K562 (cell line): ENCODE data around the gene MCM5. TPM values are rescaled to one million over a fixed set of nuclear protein-coding genes. Genes with fewer than 3 reads are reported as not detected.
A peak's percentile ranks its signal among the peaks of the same experiment; 100 is the strongest.

Experiments
- ATAC-seq: fragments of 200-7000 bp; cut with Tn5 transposase; 3 replicates; pipeline ENCODE4 v1.9.1; 2020; ENCODE audit warnings: moderate library complexity
- BruUV-seq: library from RNA; stranded (reverse); fragments of 400-500 nt; replicated peaks from 2 replicates; lab custom pipeline; 2021; lab: Mats Ljungman, UMichigan
- CTCF ChIA-PET: fragments of 300-600 bp; formaldehyde crosslinking; extraction: SDS; loops from one replicate; lab custom pipeline; 2021; ENCODE audit warnings: low intra/inter-chr PET ratio; lab: Yijun Ruan, JAX
- POLR2A ChIA-PET: fragments of 300-600, 350-650 bp; sonication (Branson Sonifier 250); formaldehyde crosslinking; extraction: SDS; loops from one replicate; lab custom pipeline; 2021; ENCODE audit warnings: antibody characterized with exemption, inconsistent platforms; lab: Yijun Ruan, JAX
- DNase-seq, 4 experiments: peaks; one replicate each; pipeline versions ENCODE4 v3.0.0 to v3.0.0-alpha.2; 2011 to 2018; ENCODE audit warnings: low spot score in 3 of 4, mixed read lengths in 3 of 4; ENCODE audit errors: extremely low read depth in 1 of 4
- FAIRE-seq: peaks from 2 replicates; lab custom pipeline; 2011; peaks lifted over from hg19 to GRCh38; lab: Jason Lieb, UNC
- H2AFZ ChIP-seq: 2 replicates; pipeline ENCODE4 v1.6.0; 2011; ENCODE audit warnings: low read depth, low read length, control low read depth, inconsistent platforms
- H3K27ac ChIP-seq: fragments of 200-600 bp; 3 replicates; pipeline ENCODE4 v1.8.0; 2011; ENCODE audit warnings: low read depth, mild to moderate bottlenecking, control low read depth, inconsistent platforms, low read length, moderate library complexity, mixed read lengths; ENCODE audit errors: extremely low read depth
- H3K27me3 ChIP-seq, 2 experiments: fragments of 300-600 bp in 1 of 2; 2 replicates in 1 of 2; 3 replicates in 1 of 2; pipeline versions ENCODE4 v1.6.0 to v1.8.0; 2011; ENCODE audit warnings: inconsistent platforms in 2 of 2, low read length in 2 of 2, mild to moderate bottlenecking in 1 of 2, mixed read lengths in 1 of 2, moderate library complexity in 1 of 2; ENCODE audit not compliant: control insufficient read depth in 2 of 2, insufficient read depth in 2 of 2
- H3K36me3 ChIP-seq: fragments of 300-600 bp; 3 replicates; pipeline ENCODE4 v1.8.0; 2011; ENCODE audit warnings: mild to moderate bottlenecking, low read length, inconsistent platforms; ENCODE audit not compliant: control insufficient read depth, insufficient read depth
- H3K4me1 ChIP-seq, 2 experiments: fragments of 200-600 bp in 1 of 2; replicated peaks in 1 of 2; 2 replicates in 1 of 2; 3 replicates in 1 of 2; pipeline versions ENCODE4 v1.5.1 to v1.8.0; 2011; ENCODE audit warnings: inconsistent platforms in 2 of 2, low read length in 2 of 2, mild to moderate bottlenecking in 1 of 2, mixed read lengths in 1 of 2, moderate library complexity in 1 of 2; ENCODE audit not compliant: control insufficient read depth in 2 of 2, insufficient read depth in 2 of 2
- H3K4me2 ChIP-seq: 2 replicates; pipeline ENCODE4 v1.6.1; 2011; ENCODE audit warnings: low read length, control low read depth, inconsistent platforms, mixed read lengths; ENCODE audit not compliant: insufficient read depth
- H3K4me3 ChIP-seq: fragments of 200-600 bp; sonication (generic), shearing (Covaris generic); 2 replicates; pipeline ENCODE4 v1.5.1; 2016; ENCODE audit warnings: control low read depth, inconsistent platforms
- H3K79me2 ChIP-seq: fragments of 200-600 bp; 3 replicates; pipeline ENCODE4 v1.8.0; 2011; ENCODE audit warnings: low read length, inconsistent platforms; ENCODE audit not compliant: control insufficient read depth, insufficient read depth
- H3K9ac ChIP-seq, 2 experiments: 2 replicates each; pipeline versions ENCODE4 v1.6.0 to v1.6.1; 2011; ENCODE audit warnings: low read depth in 2 of 2, low read length in 2 of 2, control low read depth in 1 of 2, inconsistent platforms in 1 of 2, mild to moderate bottlenecking in 1 of 2, mixed read lengths in 1 of 2; ENCODE audit not compliant: insufficient read depth in 1 of 2
- H3K9me1 ChIP-seq: one replicate; pipeline ENCODE4 v1.6.0; 2011; ENCODE audit warnings: inconsistent platforms, mild to moderate bottlenecking, low read length, moderate library complexity; ENCODE audit not compliant: control insufficient read depth, insufficient read depth
- H3K9me3 ChIP-seq: replicated peaks from 2 replicates; pipeline ENCODE4 v1.5.1; 2011; ENCODE audit warnings: low read depth, low read length, inconsistent platforms; ENCODE audit not compliant: control insufficient read depth, insufficient read depth
- H4K20me1 ChIP-seq: replicated peaks from 2 replicates; pipeline ENCODE4 v1.6.1; 2011; ENCODE audit warnings: low read length, inconsistent platforms, mixed read lengths; ENCODE audit not compliant: control insufficient read depth, insufficient read depth
- CHD1 ChIP-seq: fragments of 200-600 bp; sonication (generic); IDR thresholded peaks from one replicate; pipeline ENCODE4 v1.6.1; 2012; ENCODE audit warnings: mild to moderate bottlenecking, moderate library complexity, low read length, inconsistent platforms
- CHD7 ChIP-seq: fragments of 200-600 bp; sonication (generic); IDR thresholded peaks from one replicate; pipeline ENCODE4 v1.6.1; 2012; ENCODE audit warnings: mild to moderate bottlenecking, low read depth, low read length, inconsistent platforms
- MITF ChIP-seq: IDR thresholded peaks from 2 replicates; pipeline ENCODE4 v1.6.1; 2014; ENCODE audit warnings: antibody characterized with exemption
- NR0B1 ChIP-seq: fragments of 450-650 bp; IDR thresholded peaks from one replicate; pipeline ENCODE4 v1.6.1; 2018; ENCODE audit warnings: mild to moderate bottlenecking, moderate library complexity; ENCODE audit not compliant: partially characterized antibody
- ZNF785 ChIP-seq: fragments of 250-450 bp; sonication (Bioruptor Pico); IDR thresholded peaks from 2 replicates; pipeline ENCODE4 v1.4.0; 2020; ENCODE audit warnings: mild to moderate bottlenecking
- WGBS: fragments of 100-300 bp; shearing (Covaris generic); methylation state at CpG from one replicate; pipeline ENCODE4 v1.1.6; 2016; ENCODE audit warnings: low coverage, mixed read lengths; ENCODE audit not compliant: insufficient coverage; ENCODE audit errors: missing lambda C conversion rate; 5-methylcytosine and 5-hydroxymethylcytosine counted together
- in situ Hi-C: fragments of 300-500 bp; cut with MboI; formaldehyde crosslinking; loops from 4 replicates; pipeline ENCODE4 v1.15.0; 2018; ENCODE audit warnings: inconsistent platforms, mixed read lengths
- intact Hi-C: fragments of 100-400 bp; cut with micrococcal nuclease; formaldehyde crosslinking; loops from 2 replicates; pipeline ENCODE4 v1.14.2; 2022
- polyA plus RNA-seq, 8 experiments: library from polyadenylated mRNA; depleted of rRNA in 4 of 8; stranded (reverse) in 5 of 8; unstranded in 3 of 8; fragments of >200 nt; fragmentation: Nextera tagmentation in 2 of 8; fragmentation: Illumina TruSeq in 1 of 8; extraction: Ambion mirVana in 2 of 8; extraction: Trizol in 1 of 8; gene quantifications; 2 replicates each; pipeline versions ENCODE4 v1.2.1 to v1.2.3, GENCODE V29; 2011 to 2014; ENCODE audit warnings: inconsistent platforms in 1 of 8, missing spikeins in 1 of 8
- total RNA-seq, 7 experiments: library from RNA; depleted of rRNA in 6 of 7; stranded (reverse); fragments of >200 nt in 6 of 7; fragmentation: Illumina TruSeq in 2 of 7; extraction: Trizol in 2 of 7; gene quantifications; 2 replicates each; pipeline versions ENCODE4 v1.2.1 to v1.2.3, GENCODE V29; 2011 to 2021; ENCODE audit warnings: low replicate concordance in 1 of 7

The MCM5 gene
- total and polyA plus RNA-seq, 9 of the 15 experiments (the other 6 are each of a cell fraction or from before 2014, with no cell fraction given), result 5.6 to 180 (median 66.1) TPM

GRCh38 chr22:35397095-35397904, 2.6 kb upstream of the MCM5 start:
- Histone ChIP-seq H3K4me2 (no peak overlapping the region), H3K9ac (no peak overlapping the region), H3K4me3 (no peak overlapping the region), H3K27me3 (no peaks in the 10 kb centered on the region), H4K20me1 (no peaks in the 10 kb centered on the region), H3K27ac (no peak overlapping the region), H3K9me3 (no peaks in the 10 kb centered on the region), H3K36me3 (peaks cover 14% of the 10 kb centered on the region), H2AFZ (no peak overlapping the region), H3K9me1 (no peaks in the 10 kb centered on the region), H3K79me2 (peaks cover 29% of the 10 kb centered on the region), H3K4me1 (peaks cover 18 to 21% of the 10 kb centered on the region in 2 experiments; a peak in 4 of 5 replicates)
- TSS peak; percentile 19 for BruUV-seq
- intact Hi-C loops (no loop called here), in situ Hi-C loops (no loop called here)
- WGBS, result 68% methylated on average over 9 of the region's 13 CpGs
- DNase-seq (no peak), FAIRE-seq (no peak), ATAC-seq (no peak)
- ChIA-PET POLR2A (interaction anchor here (0.7 kb wide), 1 partner anchor 21 kb away, joined by 5 read pairs; no protein-coding TSS in a partner anchor), CTCF (no interaction called here)
- no peak for TF ChIP-seq MITF
- TF ChIP-seq CHD7, result no peak
- TF ChIP-seq ZNF785 (CRISPR knock-in tag), result no peak
- TF ChIP-seq CHD1, result no peak
- TF ChIP-seq NR0B1, result no peak
